GM23338 (cell line): ENCODE data around the gene ANO10. TPM values are rescaled to one million over a fixed set of nuclear protein-coding genes. Genes with fewer than 3 reads are reported as not detected.

Experiments
- ATAC-seq: fragments of 200-7000 bp; cut with Tn5 transposase; 3 replicates; pipeline ENCODE4 v1.9.1; 2020
- DNase-seq: peaks from one replicate; pipeline ENCODE4 v3.0.0-alpha.2; 2015; ENCODE audit warnings: low spot score
- H2AFZ ChIP-seq: fragments of 200-600 bp; sonication (generic); 2 replicates; pipeline ENCODE4 v1.8.0; 2016; ENCODE audit warnings: antibody characterized with exemption, mild to moderate bottlenecking, moderate library complexity
- H3F3A ChIP-seq: fragments of 200-600 bp; sonication (generic); replicated peaks from 2 replicates; pipeline ENCODE4 v1.8.0; 2017; ENCODE audit warnings: antibody characterized with exemption, mixed run types, low read depth
- H3K27ac ChIP-seq: fragments of 200-600 bp; sonication (generic); 2 replicates; pipeline ENCODE4 v1.6.1; 2016; ENCODE audit warnings: low read depth
- H3K27me3 ChIP-seq: fragments of 200-600 bp; sonication (generic); 2 replicates; pipeline ENCODE4 v1.8.0; 2016; ENCODE audit warnings: mild to moderate bottlenecking, mixed run types, moderate library complexity; ENCODE audit not compliant: insufficient read depth
- H3K36me3 ChIP-seq: fragments of 200-600 bp; sonication (generic); 2 replicates; pipeline ENCODE4 v1.8.0; 2016; ENCODE audit warnings: mild to moderate bottlenecking; ENCODE audit not compliant: insufficient read depth
- H3K4me1 ChIP-seq: fragments of 200-600 bp; sonication (generic); 2 replicates; pipeline ENCODE4 v1.8.0; 2016; ENCODE audit warnings: mild to moderate bottlenecking, moderate library complexity; ENCODE audit not compliant: insufficient read depth
- H3K4me2 ChIP-seq: fragments of 200-600 bp; sonication (generic); 2 replicates; pipeline ENCODE4 v1.7.1; 2017; ENCODE audit warnings: mixed run types
- H3K4me3 ChIP-seq: fragments of 200-600 bp; sonication (generic); 2 replicates; pipeline ENCODE4 v1.6.1; 2016; ENCODE audit warnings: mixed run types
- H3K79me2 ChIP-seq: fragments of 200-600 bp; sonication (generic); replicated peaks from 2 replicates; pipeline ENCODE4 v1.8.0; 2017; ENCODE audit warnings: mild to moderate bottlenecking; ENCODE audit not compliant: insufficient read depth
- H3K9me2 ChIP-seq: fragments of 200-600 bp; sonication (generic); 2 replicates; pipeline ENCODE4 v1.8.0; 2017; ENCODE audit not compliant: insufficient read depth
- H4K20me1 ChIP-seq: fragments of 200-600 bp; sonication (generic); replicated peaks from 2 replicates; pipeline ENCODE4 v1.8.0; 2017; ENCODE audit warnings: mild to moderate bottlenecking; ENCODE audit not compliant: insufficient read depth
- H3K27ac Mint-ChIP-seq: 2 replicates; pipeline ENCODE4 v1.8.0; 2020; ENCODE audit warnings: inconsistent platforms, mild to moderate bottlenecking, moderate library complexity, mixed read lengths
- H3K27me3 Mint-ChIP-seq: 3 replicates; pipeline ENCODE4 v1.8.0; 2022; ENCODE audit warnings: low read depth, mild to moderate bottlenecking, moderate library complexity, mixed read lengths, inconsistent platforms; ENCODE audit not compliant: insufficient read depth, poor library complexity
- H3K36me3 Mint-ChIP-seq: 3 replicates; pipeline ENCODE4 v1.8.0; 2021; ENCODE audit warnings: low read depth, mild to moderate bottlenecking, inconsistent platforms, moderate library complexity, mixed read lengths
- H3K4me1 Mint-ChIP-seq: 3 replicates; pipeline ENCODE4 v1.8.0; 2020; ENCODE audit warnings: mild to moderate bottlenecking, inconsistent platforms, mixed read lengths
- H3K4me3 Mint-ChIP-seq: 3 replicates; pipeline ENCODE4 v1.8.0; 2021; ENCODE audit warnings: moderate library complexity, mild to moderate bottlenecking, inconsistent platforms, mixed read lengths
- H3K9me3 Mint-ChIP-seq: 3 replicates; pipeline ENCODE4 v1.8.0; 2020; ENCODE audit warnings: moderate library complexity, mild to moderate bottlenecking, inconsistent platforms, mixed read lengths
- CREB1 ChIP-seq: fragments of 250-450 bp; sonication (Bioruptor Pico); IDR thresholded peaks from 2 replicates; pipeline ENCODE4 v1.5.0; 2020; ENCODE audit warnings: low read depth, mild to moderate bottlenecking, moderate library complexity
- CTCF ChIP-seq, 2 experiments: fragments of 200-600 bp in 1 of 2; sonication (generic) in 1 of 2; conservative IDR thresholded peaks; 2 replicates each; pipeline versions ENCODE4 v1.5.1 to v1.6.1; 2016 to 2017; ENCODE audit warnings: antibody characterized with exemption in 2 of 2, low read depth in 2 of 2, mild to moderate bottlenecking in 2 of 2, moderate library complexity in 1 of 2
- EZH2 ChIP-seq: fragments of 200-600 bp; sonication (generic); IDR thresholded peaks from one replicate; pipeline ENCODE4 v1.8.0; 2017; ENCODE audit warnings: antibody characterized with exemption, mild to moderate bottlenecking, low read depth; ENCODE audit not compliant: unreplicated experiment
- EZH2phosphoT487 ChIP-seq: fragments of 200-600 bp; sonication (generic); IDR thresholded peaks from one replicate; pipeline ENCODE4 v1.8.1; 2018; ENCODE audit warnings: antibody characterized with exemption; ENCODE audit not compliant: unreplicated experiment
- JUNB ChIP-seq: IDR thresholded peaks from one replicate; pipeline ENCODE4 v1.6.1; 2016; ENCODE audit warnings: antibody characterized with exemption; ENCODE audit not compliant: unreplicated experiment
- NANOG ChIP-seq: IDR thresholded peaks from 2 replicates; pipeline ENCODE4 v1.6.1; 2016; ENCODE audit warnings: antibody characterized with exemption, borderline replicate concordance
- POLR2AphosphoS5 ChIP-seq: IDR thresholded peaks from 2 replicates; pipeline ENCODE4 v1.6.1; 2016; ENCODE audit warnings: antibody characterized with exemption, low read depth
- REST ChIP-seq: IDR thresholded peaks from one replicate; pipeline ENCODE4 v1.6.1; 2018; ENCODE audit warnings: antibody characterized with exemption; ENCODE audit not compliant: unreplicated experiment
- STAT1 ChIP-seq: IDR thresholded peaks from one replicate; pipeline ENCODE4 v1.6.1; 2016; ENCODE audit warnings: antibody characterized with exemption; ENCODE audit not compliant: unreplicated experiment
- ZNF114 ChIP-seq: fragments of 250-450 bp; sonication (Bioruptor Pico); IDR thresholded peaks from 2 replicates; pipeline ENCODE4 v1.5.0; 2020; ENCODE audit warnings: mild to moderate bottlenecking, moderate library complexity
- ZNF331 ChIP-seq: fragments of 250-450 bp; sonication (Bioruptor Pico); IDR thresholded peaks from 2 replicates; pipeline ENCODE4 v1.5.0; 2020; ENCODE audit warnings: low read depth, mild to moderate bottlenecking, moderate library complexity
- ZNF462 ChIP-seq: fragments of 250-450 bp; sonication (Bioruptor Pico); IDR thresholded peaks from 2 replicates; pipeline ENCODE4 v1.5.0; 2020; ENCODE audit warnings: mild to moderate bottlenecking, moderate library complexity
- polyA plus RNA-seq: library from polyadenylated mRNA; unstranded; fragments of >200 nt; fragmentation: Nextera tagmentation; extraction: Ambion mirVana; gene quantifications from 2 replicates; pipeline ENCODE4 v1.2.1, GENCODE V29; 2016
- total RNA-seq: library from RNA; depleted of rRNA; stranded (reverse); fragments of >200 nt; shearing (Covaris generic); gene quantifications from 2 replicates; pipeline ENCODE4 v1.2.3, GENCODE V29; 2014
- TF ChIP-seq, protein P1 (sequence below): IDR thresholded peaks from 2 replicates; pipeline ENCODE4 v1.6.1; 2016; ENCODE audit warnings: antibody characterized with exemption

ANO10 gene
- total and polyA plus RNA-seq, 2 experiments from 2014 or later: 29.2 to 48.1 TPM

GRCh38 chr3:43326891-43327581, 294.8 kb downstream of the ANO10 start:
- Histone ChIP-seq H3K27ac (no peak overlapping the region), H3K36me3 (no peaks in the 10 kb centered on the region), H4K20me1 (peaks cover 8% of the 10 kb centered on the region; the same call in 1 of the 2 replicates), H3F3A (no peaks in the 10 kb centered on the region), H3K4me2 (no peak overlapping the region), H3K4me1 (no peaks in the 10 kb centered on the region), H3K27me3 (no peaks in the 10 kb centered on the region), H3K4me3 (no peak overlapping the region), H3K79me2 (peaks cover 39% of the 10 kb centered on the region), H3K9me2 (no peaks in the 10 kb centered on the region), H2AFZ (no peak overlapping the region)
- TF ChIP-seq EZH2phosphoT487 (no peak), ZNF462 (no peak), ZNF114 (CRISPR knock-in tag) (no peak), STAT1 (no peak), CREB1 (CRISPR knock-in tag) (no peak), EZH2 (no peak), JUNB (no peak), POLR2AphosphoS5 (no peak), CTCF (conservative IDR thresholded peaks at IDR 0.05; ENCODE audit: low read depth in 2 of 2) (no peak), REST (no peak), ZNF331 (CRISPR knock-in tag) (no peak), NANOG (no peak)
- TF ChIP-seq, protein P1, sequence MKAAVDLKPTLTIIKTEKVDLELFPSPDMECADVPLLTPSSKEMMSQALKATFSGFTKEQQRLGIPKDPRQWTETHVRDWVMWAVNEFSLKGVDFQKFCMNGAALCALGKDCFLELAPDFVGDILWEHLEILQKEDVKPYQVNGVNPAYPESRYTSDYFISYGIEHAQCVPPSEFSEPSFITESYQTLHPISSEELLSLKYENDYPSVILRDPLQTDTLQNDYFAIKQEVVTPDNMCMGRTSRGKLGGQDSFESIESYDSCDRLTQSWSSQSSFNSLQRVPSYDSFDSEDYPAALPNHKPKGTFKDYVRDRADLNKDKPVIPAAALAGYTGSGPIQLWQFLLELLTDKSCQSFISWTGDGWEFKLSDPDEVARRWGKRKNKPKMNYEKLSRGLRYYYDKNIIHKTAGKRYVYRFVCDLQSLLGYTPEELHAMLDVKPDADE: no peak
- H3K4me3 Mint-ChIP-seq: no peak overlapping the region
- DNase-seq (no peak), ATAC-seq (no peak)
- no peaks in the 10 kb centered on the region; the same call in 2 of the 3 replicates for H3K9me3 Mint-ChIP-seq
- no peaks in the 10 kb centered on the region for H3K27me3 Mint-ChIP-seq
- peaks cover 5% of the 10 kb centered on the region; the same call in 2 of the 3 replicates for H3K4me1 Mint-ChIP-seq
- H3K27ac Mint-ChIP-seq: peak overlapping the region; percentile 9; the same call in 1 of the 2 replicates
- peaks cover 6% of the 10 kb centered on the region; the same call in 2 of the 3 replicates for H3K36me3 Mint-ChIP-seq
